Embryonic facial prominence (tissue), 1 donor: ENCODE measurements around the gene RPP30.

Experiments
- DNase-seq: peaks from one replicate; pipeline ENCODE4 v3.0.0-alpha.2; 2016; ENCODE audit errors: extremely low spot score

RPP30 gene

DNA sequence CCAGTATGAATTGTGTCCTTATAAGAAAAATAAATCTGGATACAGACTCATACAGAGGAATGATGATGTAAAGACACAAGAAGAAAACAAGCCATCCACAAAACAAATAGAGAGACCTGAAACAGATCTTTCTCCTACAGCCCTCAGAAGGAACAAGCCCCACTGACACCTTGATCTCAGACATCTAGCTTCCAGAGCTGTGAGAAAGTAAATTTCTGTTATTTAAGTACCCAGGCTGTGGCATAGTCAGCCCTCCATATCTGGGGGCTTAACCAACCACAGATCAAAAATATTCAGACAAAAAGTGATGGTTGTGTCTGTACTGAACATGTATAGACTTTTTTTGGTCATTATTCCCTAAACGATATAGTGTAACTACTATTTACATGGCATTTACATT is 73.0 kb downstream of the RPP30 start:
- no peak for DNase-seq

GRCh38 chr10:90945491-90946070 is 73.8 kb downstream of the RPP30 start:
- no peak for DNase-seq

DNA sequence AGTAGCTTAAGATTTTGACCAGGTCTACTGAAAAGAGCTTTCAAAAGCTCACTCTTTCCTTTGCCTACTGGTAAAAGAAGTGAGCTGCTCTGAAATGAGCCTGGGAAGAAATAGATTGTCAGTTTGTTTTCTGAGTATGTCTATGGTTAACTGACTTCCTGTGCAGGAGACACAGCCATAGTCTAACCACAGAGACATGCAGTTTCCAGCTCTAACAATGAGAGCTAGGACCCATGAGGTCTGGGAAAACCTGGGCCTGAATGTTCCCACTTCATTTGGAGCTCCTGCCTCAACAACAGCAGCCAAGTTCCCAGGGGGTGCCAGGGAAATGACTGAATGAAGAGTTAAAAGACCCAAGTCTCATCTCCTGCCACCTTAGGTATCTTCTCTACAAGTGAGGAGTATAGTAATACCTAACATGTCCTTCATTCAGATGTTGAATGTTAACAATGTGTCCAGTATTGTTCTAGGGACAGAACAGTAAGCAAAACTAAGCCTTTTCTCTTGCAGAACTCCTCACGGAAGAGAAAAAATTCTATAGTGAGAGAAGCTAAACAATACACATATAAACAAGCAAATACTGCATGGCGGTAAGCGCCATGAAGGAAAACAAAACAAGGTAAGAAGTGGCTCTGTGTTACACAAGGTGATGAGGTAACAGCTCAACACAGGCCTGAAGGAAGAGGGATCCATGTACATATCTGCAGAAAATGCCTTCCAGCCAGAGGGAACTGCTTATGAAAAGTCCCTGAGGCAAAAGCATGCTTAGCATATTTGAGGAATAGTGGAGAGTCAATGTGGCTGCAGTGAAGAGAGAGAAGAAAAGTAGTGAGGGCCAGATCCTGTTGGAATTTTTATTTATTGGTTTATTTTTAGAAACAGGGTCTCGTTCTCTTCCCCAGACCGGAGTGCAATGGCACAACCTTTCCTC is 75.5 kb downstream of the RPP30 start:
- no peak for DNase-seq
